ENCODE results near the gene PRSS35.
A peak's percentile ranks its signal among the peaks of the same experiment; 100 is the strongest.

The PRSS35 gene, protein sequence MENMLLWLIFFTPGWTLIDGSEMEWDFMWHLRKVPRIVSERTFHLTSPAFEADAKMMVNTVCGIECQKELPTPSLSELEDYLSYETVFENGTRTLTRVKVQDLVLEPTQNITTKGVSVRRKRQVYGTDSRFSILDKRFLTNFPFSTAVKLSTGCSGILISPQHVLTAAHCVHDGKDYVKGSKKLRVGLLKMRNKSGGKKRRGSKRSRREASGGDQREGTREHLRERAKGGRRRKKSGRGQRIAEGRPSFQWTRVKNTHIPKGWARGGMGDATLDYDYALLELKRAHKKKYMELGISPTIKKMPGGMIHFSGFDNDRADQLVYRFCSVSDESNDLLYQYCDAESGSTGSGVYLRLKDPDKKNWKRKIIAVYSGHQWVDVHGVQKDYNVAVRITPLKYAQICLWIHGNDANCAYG

DNA sequence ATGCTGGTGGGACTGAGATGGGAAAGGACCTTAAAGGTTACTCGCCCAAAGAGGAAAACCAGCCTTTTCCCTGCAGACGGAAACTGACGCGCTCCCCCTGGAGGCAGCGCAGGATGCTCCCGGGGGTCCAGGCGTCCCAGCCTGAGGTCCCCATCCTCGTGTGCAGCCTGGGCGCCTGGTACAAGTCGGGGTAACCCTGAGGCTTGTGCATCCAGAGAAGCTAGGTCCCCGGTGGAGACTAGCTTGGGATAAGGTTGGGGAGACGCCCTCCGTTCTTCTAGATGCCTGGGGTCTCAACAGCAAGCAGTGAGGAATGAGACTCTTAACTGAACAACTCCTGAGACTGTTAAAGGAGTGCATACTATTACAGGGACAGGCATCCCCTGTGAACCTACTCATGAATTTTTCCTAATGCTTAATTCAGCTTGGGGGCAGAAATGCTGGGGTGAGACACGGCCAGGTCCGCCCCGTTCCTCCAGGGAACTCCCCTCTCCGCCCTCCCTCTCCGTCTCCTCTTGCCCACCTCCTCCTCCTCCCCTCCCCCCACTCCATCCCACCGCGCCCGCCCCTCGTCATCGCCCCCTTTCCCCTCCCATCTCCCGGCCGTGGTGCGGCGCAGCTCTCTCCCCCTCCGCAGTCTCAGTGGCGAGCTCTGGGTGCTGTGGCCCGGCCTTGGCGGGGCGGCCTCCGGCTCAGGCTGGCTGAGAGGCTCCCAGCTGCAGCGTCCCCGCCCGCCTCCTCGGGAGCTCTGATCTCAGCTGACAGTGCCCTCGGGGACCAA, at the start of gene PRSS35:
TSS of gene PRSS35 (plus strand) at position 634 of the 781 bp plus-strand sequence. CDS start 10,908 bp downstream, outside the sequence.
- TF ChIP-seq, protein P1, sequence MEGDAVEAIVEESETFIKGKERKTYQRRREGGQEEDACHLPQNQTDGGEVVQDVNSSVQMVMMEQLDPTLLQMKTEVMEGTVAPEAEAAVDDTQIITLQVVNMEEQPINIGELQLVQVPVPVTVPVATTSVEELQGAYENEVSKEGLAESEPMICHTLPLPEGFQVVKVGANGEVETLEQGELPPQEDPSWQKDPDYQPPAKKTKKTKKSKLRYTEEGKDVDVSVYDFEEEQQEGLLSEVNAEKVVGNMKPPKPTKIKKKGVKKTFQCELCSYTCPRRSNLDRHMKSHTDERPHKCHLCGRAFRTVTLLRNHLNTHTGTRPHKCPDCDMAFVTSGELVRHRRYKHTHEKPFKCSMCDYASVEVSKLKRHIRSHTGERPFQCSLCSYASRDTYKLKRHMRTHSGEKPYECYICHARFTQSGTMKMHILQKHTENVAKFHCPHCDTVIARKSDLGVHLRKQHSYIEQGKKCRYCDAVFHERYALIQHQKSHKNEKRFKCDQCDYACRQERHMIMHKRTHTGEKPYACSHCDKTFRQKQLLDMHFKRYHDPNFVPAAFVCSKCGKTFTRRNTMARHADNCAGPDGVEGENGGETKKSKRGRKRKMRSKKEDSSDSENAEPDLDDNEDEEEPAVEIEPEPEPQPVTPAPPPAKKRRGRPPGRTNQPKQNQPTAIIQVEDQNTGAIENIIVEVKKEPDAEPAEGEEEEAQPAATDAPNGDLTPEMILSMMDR (IDR thresholded peaks at IDR 0.05; ENCODE audit: low read depth, low read length): peak; percentile 89
- peak; percentile 56 for DNase-seq (ENCODE audit: low read depth, low spot score)
- H3K4me3 ChIP-seq (ENCODE audit: low read depth, low read length): peak within 1 kb of the TSS; percentile 47
- in situ Hi-C loops (cut with HindIII; ENCODE audit: low sequenced_read_pairs): no loop called here

DNA sequence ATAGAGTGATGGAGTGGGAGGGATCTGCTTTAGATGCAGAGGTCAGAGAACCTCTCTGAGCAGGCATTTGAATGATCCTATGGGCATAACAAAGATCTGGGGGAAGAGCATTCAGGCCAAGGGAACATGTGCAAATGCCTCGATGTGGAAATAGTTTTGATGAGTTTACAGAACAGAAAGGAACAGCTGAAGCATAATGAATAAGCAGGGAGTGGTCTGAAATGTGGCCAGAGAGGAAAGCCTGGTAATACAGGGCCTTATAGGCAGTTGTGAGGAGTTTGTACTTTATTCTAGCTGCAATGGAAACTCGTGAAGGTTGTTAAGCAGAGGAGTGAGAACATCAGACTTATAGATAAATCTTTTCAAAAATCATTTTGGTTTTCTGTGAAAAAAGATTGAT, 48.4 kb upstream of the PRSS35 start:
- TF ChIP-seq, protein P1 (IDR thresholded peaks at IDR 0.05; ENCODE audit: low read depth, low read length): no peak
- DNase-seq (ENCODE audit: low read depth, low spot score): no peak
- no peak overlapping the region for H3K4me3 ChIP-seq (ENCODE audit: low read depth, low read length)
- in situ Hi-C loops (cut with HindIII; ENCODE audit: low sequenced_read_pairs): no loop called here

DNA sequence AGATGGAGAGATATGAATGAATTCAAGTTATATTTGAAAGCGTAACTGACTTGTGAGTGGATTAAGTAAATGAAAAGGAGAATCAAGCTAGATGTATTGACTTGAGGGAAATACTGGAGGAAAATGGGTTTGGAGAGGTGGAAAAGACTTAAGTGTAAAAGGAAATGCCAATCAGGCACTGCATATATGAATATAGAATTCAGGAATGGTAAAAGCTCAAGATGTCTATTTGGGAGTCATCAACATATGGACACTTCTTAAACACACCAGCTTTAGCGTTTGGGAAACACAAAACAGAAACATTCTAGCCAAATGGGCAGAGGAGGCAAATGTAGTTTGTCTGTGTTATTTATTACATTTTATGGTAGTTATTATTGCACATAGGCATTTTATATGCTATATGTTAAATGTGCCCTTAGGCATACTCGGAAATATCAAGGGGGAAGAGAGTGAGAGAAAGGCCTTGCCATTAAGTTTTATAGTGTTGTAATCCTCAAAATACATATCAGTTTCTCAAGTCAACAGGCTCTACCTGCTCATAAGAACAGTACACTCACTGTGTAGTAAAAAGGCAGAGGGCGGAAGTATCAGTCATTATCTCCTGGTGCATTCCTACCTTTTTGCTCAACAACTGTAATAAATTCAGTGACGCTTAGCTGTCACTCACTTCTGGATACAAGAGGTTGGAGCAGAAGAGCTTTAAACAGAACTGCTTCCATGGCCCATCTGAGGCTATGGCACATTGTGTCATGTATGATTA, 47.8 kb upstream of the PRSS35 start:
- no peak for DNase-seq (ENCODE audit: low read depth, low spot score)
- in situ Hi-C loops (cut with HindIII; ENCODE audit: low sequenced_read_pairs): no loop called here
- TF ChIP-seq, protein P1 (IDR thresholded peaks at IDR 0.05; ENCODE audit: low read depth, low read length): no peak

GRCh38 chr6:83466328-83466727, 46.0 kb upstream of the PRSS35 start:
- in situ Hi-C loops (cut with HindIII; ENCODE audit: low sequenced_read_pairs): no loop called here
- TF ChIP-seq, protein P1 (IDR thresholded peaks at IDR 0.05; ENCODE audit: low read depth, low read length): no peak
- no peak for DNase-seq (ENCODE audit: low read depth, low spot score)
- no peak overlapping the region for H3K4me3 ChIP-seq (ENCODE audit: low read depth, low read length)

More for the DNA sequence above, 47.8 kb upstream of the PRSS35 start:
- H3K4me3 ChIP-seq (ENCODE audit: low read depth, low read length): no peak overlapping the region

- no peak overlapping the region for H3K4me3 ChIP-seq (ENCODE audit: low read depth, low read length)
- in situ Hi-C loops (cut with HindIII; ENCODE audit: low sequenced_read_pairs): no loop called here
- TF ChIP-seq, protein P1 (IDR thresholded peaks at IDR 0.05; ENCODE audit: low read depth, low read length): no peak
- DNase-seq (ENCODE audit: low read depth, low spot score): no peak
Observed at GRCh38 chr6:83467620-83468036, 44.7 kb upstream of the PRSS35 start.

- H3K4me3 ChIP-seq (ENCODE audit: low read depth, low read length): no peak overlapping the region
- TF ChIP-seq, protein P1 (IDR thresholded peaks at IDR 0.05; ENCODE audit: low read depth, low read length): no peak
- in situ Hi-C loops (cut with HindIII; ENCODE audit: low sequenced_read_pairs): no loop called here
- DNase-seq (ENCODE audit: low read depth, low spot score): no peak
Observed at GRCh38 chr6:83470001-83470400, 42.3 kb upstream of the PRSS35 start.
